H9 (cell line): ENCODE measurements around the gene SIRT6. TPM values are rescaled to one million over a fixed set of nuclear protein-coding genes. Genes with fewer than 3 reads are reported as not detected.
"Not testable (repeated sequence)": the region's sequence is repeated elsewhere in the genome, so short reads cannot be mapped to it uniquely, and the experiment has no call there.

Experiments
- DNase-seq: peaks from one replicate; pipeline ENCODE4 v3.0.0-alpha.2; 2017
- H2AFZ ChIP-seq: one replicate; pipeline ENCODE4 v1.6.1; 2013; ENCODE audit warnings: mild to moderate bottlenecking, low read length, control low read depth, moderate library complexity
- H2AK5ac ChIP-seq: 2 replicates; pipeline ENCODE4 v1.6.1; 2013; ENCODE audit warnings: low read length, control low read depth, mixed read lengths; ENCODE audit not compliant: insufficient read length
- H2BK120ac ChIP-seq: one replicate; pipeline ENCODE4 v1.6.1; 2013; ENCODE audit warnings: low read depth, mild to moderate bottlenecking, low read length, control low read depth, inconsistent platforms; ENCODE audit not compliant: poor library complexity, severe bottlenecking
- H2BK12ac ChIP-seq: 2 replicates; pipeline ENCODE4 v1.6.1; 2013; ENCODE audit warnings: low read length, control low read depth, mixed read lengths, low read depth; ENCODE audit not compliant: insufficient read length
- H2BK15ac ChIP-seq: 2 replicates; pipeline ENCODE4 v1.6.1; 2013; ENCODE audit warnings: low read depth, low read length, control low read depth
- H2BK20ac ChIP-seq: one replicate; pipeline ENCODE4 v1.6.1; 2013; ENCODE audit warnings: low read depth, mild to moderate bottlenecking, low read length, control low read depth, inconsistent platforms; ENCODE audit not compliant: poor library complexity, severe bottlenecking
- H2BK5ac ChIP-seq: 2 replicates; pipeline ENCODE4 v1.6.1; 2013; ENCODE audit warnings: low read length, control low read depth, mixed read lengths; ENCODE audit not compliant: insufficient read length
- H3K14ac ChIP-seq: 2 replicates; pipeline ENCODE4 v1.6.1; 2013; ENCODE audit warnings: low read length, control low read depth; ENCODE audit not compliant: insufficient read depth
- H3K18ac ChIP-seq: 2 replicates; pipeline ENCODE4 v1.6.1; 2013; ENCODE audit warnings: low read depth, mild to moderate bottlenecking, mixed read lengths, low read length, control low read depth; ENCODE audit not compliant: insufficient read length
- H3K23ac ChIP-seq: 2 replicates; pipeline ENCODE4 v1.6.1; 2013; ENCODE audit warnings: low read length, control low read depth, mixed read lengths, low read depth; ENCODE audit not compliant: insufficient read length
- H3K23me2 ChIP-seq: 2 replicates; pipeline ENCODE4 v1.6.1; 2013; ENCODE audit warnings: low read depth, mild to moderate bottlenecking, mixed read lengths, low read length, control low read depth; ENCODE audit not compliant: insufficient read length, poor library complexity, severe bottlenecking
- H3K27ac ChIP-seq: 2 replicates; pipeline ENCODE4 v1.5.1; 2013; ENCODE audit warnings: low read length, control low read depth, mixed read lengths, low read depth; ENCODE audit not compliant: insufficient read length
- H3K27me3 ChIP-seq: 2 replicates; pipeline ENCODE4 v1.6.1; 2013; ENCODE audit warnings: low read length, control low read depth, inconsistent platforms; ENCODE audit not compliant: insufficient read depth
- H3K4ac ChIP-seq: 2 replicates; pipeline ENCODE4 v1.6.1; 2013; ENCODE audit warnings: low read depth, mild to moderate bottlenecking, control low read depth, inconsistent platforms, low read length, moderate library complexity
- H3K4me1 ChIP-seq: 2 replicates; pipeline ENCODE4 v1.6.1; 2013; ENCODE audit warnings: low read length, control low read depth, inconsistent platforms; ENCODE audit not compliant: insufficient read depth
- H3K4me2 ChIP-seq: 2 replicates; pipeline ENCODE4 v1.6.1; 2013; ENCODE audit warnings: low read length, control low read depth, mixed read lengths; ENCODE audit not compliant: insufficient read length, insufficient read depth
- H3K56ac ChIP-seq: 2 replicates; pipeline ENCODE4 v1.6.1; 2013; ENCODE audit warnings: low read depth, mild to moderate bottlenecking, mixed read lengths, low read length, control low read depth; ENCODE audit not compliant: insufficient read length
- H3K79me1 ChIP-seq: 2 replicates; pipeline ENCODE4 v1.6.1; 2013; ENCODE audit warnings: low read depth, mild to moderate bottlenecking, moderate library complexity, low read length, control low read depth, inconsistent platforms; ENCODE audit not compliant: insufficient read depth, poor library complexity, severe bottlenecking
- H3K79me2 ChIP-seq: 2 replicates; pipeline ENCODE4 v1.6.1; 2013; ENCODE audit warnings: low read length, control low read depth, inconsistent platforms; ENCODE audit not compliant: insufficient read depth
- H3K9ac ChIP-seq: 2 replicates; pipeline ENCODE4 v1.6.1; 2013; ENCODE audit warnings: low read length, control low read depth, mixed read lengths; ENCODE audit not compliant: insufficient read length; ENCODE audit errors: extremely low read depth
- H3K9me3 ChIP-seq: one replicate; pipeline ENCODE4 v1.6.1; 2013; ENCODE audit warnings: low read depth, low read length, inconsistent platforms; ENCODE audit not compliant: control insufficient read depth
- H3T11ph ChIP-seq: one replicate; pipeline ENCODE4 v1.6.1; 2013; ENCODE audit warnings: mild to moderate bottlenecking, low read length, control low read depth, inconsistent platforms
- H4K20me1 ChIP-seq: one replicate; pipeline ENCODE4 v1.6.1; 2013; ENCODE audit not compliant: control insufficient read depth, insufficient read length, insufficient read depth
- H4K5ac ChIP-seq: 2 replicates; pipeline ENCODE4 v1.6.1; 2013; ENCODE audit warnings: low read depth, mild to moderate bottlenecking, mixed read lengths, low read length, control low read depth; ENCODE audit not compliant: insufficient read length
- H4K8ac ChIP-seq: replicated peaks from 2 replicates; pipeline ENCODE4 v1.6.1; 2013; ENCODE audit warnings: low read length, control low read depth, mixed read lengths, low read depth; ENCODE audit not compliant: insufficient read length
- H4K91ac ChIP-seq: 2 replicates; pipeline ENCODE4 v1.6.1; 2013; ENCODE audit warnings: low read depth, mild to moderate bottlenecking, moderate library complexity, mixed read lengths, low read length, control low read depth; ENCODE audit not compliant: insufficient read length
- H3K27ac Mint-ChIP-seq, 3 experiments: 2 replicates in 2 of 3; 3 replicates in 1 of 3; pipeline ENCODE4 v1.8.0; 2020 to 2021; ENCODE audit warnings: mixed read lengths in 3 of 3, mild to moderate bottlenecking in 1 of 3, moderate library complexity in 1 of 3
- H3K27me3 Mint-ChIP-seq: 2 replicates; pipeline ENCODE4 v1.8.0; 2021; ENCODE audit warnings: low read depth, mild to moderate bottlenecking, moderate library complexity, mixed read lengths
- H3K36me3 Mint-ChIP-seq, 3 experiments: 2 replicates in 2 of 3; 3 replicates in 1 of 3; pipeline ENCODE4 v1.8.0; 2020 to 2021; ENCODE audit warnings: low read depth in 3 of 3, mixed read lengths in 3 of 3; ENCODE audit not compliant: insufficient read depth in 1 of 3
- H3K4me1 Mint-ChIP-seq, 2 experiments: 2 replicates each; pipeline ENCODE4 v1.8.0; 2020; ENCODE audit warnings: mixed read lengths in 2 of 2
- H3K4me3 Mint-ChIP-seq, 2 experiments: 2 replicates in 1 of 2; 3 replicates in 1 of 2; pipeline ENCODE4 v1.8.0; 2020 to 2021; ENCODE audit warnings: mild to moderate bottlenecking in 2 of 2, mixed read lengths in 2 of 2, moderate library complexity in 1 of 2
- H3K9me3 Mint-ChIP-seq, 2 experiments: 2 replicates in 1 of 2; 3 replicates in 1 of 2; pipeline ENCODE4 v1.8.0; 2020; ENCODE audit warnings: mild to moderate bottlenecking in 2 of 2, mixed read lengths in 2 of 2, moderate library complexity in 1 of 2
- WGBS: extraction: QIAGEN DNeasy Blood & Tissue Kit; methylation state at CpG from one replicate; pipeline ENCODE4 v1.1.7; 2013; ENCODE audit warnings: missing lambda C conversion rate, low lambda C conversion rate, mixed read lengths; ENCODE audit not compliant: insufficient read length; ENCODE audit errors: extremely low coverage; 5-methylcytosine and 5-hydroxymethylcytosine counted together
- total RNA-seq: library from RNA; stranded (reverse); gene quantifications from 2 replicates; pipeline ENCODE4 v1.2.1, GENCODE V29; 2021
- TF ChIP-seq, protein P1 (sequence below): fragments of 200-600 bp; sonication (generic); conservative IDR thresholded peaks from 3 replicates; pipeline ENCODE4 v1.8.0; 2021; ENCODE audit warnings: antibody characterized with exemption, mild to moderate bottlenecking

The SIRT6 gene
- total RNA-seq, 1 experiment from 2014 or later, result 24.9 TPM

DNA sequence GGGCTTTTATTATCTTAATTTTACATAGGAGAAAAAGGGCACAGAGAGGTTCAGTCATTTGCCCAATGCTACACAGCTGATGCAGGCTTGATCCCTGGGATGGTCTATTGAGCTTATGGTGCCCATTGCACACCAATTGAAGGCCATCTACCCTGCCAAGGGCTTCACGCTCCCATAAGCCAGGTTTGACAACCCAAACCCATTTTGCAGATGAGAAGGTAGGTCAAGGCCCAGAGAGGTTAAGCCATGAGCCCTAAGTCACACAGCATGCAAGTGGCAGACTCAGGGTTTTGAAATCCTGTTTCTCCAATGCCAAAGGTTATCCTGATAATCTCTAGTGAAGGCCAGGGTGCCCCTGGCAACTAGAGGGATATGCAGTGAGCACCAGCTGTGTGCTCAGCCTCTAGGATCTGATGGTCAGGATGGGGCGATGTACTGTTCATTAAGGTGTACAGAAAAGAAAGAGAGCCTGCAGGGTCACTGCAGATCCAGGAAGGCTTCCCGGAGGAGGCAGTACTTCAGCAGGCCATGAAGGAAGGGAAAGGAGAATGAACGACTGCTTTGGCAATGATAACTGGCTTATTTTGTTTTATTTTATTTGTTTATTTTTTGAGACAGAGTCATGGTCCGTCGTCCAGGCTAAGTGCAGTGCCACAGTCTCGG lies 20.8 kb downstream of the SIRT6 start:
- Histone ChIP-seq H3K79me1 (no peaks in the 10 kb centered on the region), H3K23ac (no peak overlapping the region), H4K8ac (no peak overlapping the region), H3K18ac (no peak overlapping the region), H3K23me2 (no peaks in the 10 kb centered on the region), H3K27ac (no peak overlapping the region), H3K4ac (no peak overlapping the region), H2BK15ac (no peak overlapping the region), H3K79me2 (no peaks in the 10 kb centered on the region), H2AFZ (no peak overlapping the region), H2BK5ac (no peak overlapping the region), H3K4me2 (no peak overlapping the region), H3K4me1 (no peaks in the 10 kb centered on the region), H3K56ac (no peak overlapping the region), H3K14ac (no peak overlapping the region), H2BK12ac (no peak overlapping the region), H2BK20ac (no peak overlapping the region), H2AK5ac (no peak overlapping the region), H4K20me1 (no peaks in the 10 kb centered on the region), H2BK120ac (no peak overlapping the region), H4K91ac (no peak overlapping the region), H3T11ph (no peak overlapping the region), H3K9ac (no peak overlapping the region), H3K9me3 (no peaks in the 10 kb centered on the region), H4K5ac (no peak overlapping the region), H3K27me3 (no peaks in the 10 kb centered on the region)
- no peak overlapping the region for H3K4me3 Mint-ChIP-seq
- H3K9me3 Mint-ChIP-seq, result no peaks in the 10 kb centered on the region
- H3K36me3 Mint-ChIP-seq, result no peaks in the 10 kb centered on the region
- DNase-seq, result no peak
- H3K27me3 Mint-ChIP-seq, result peaks cover 49% of the 10 kb centered on the region
- H3K4me1 Mint-ChIP-seq, result peaks cover 0 to 4% of the 10 kb centered on the region in 2 experiments; a peak in 1 of 4 replicates
- TF ChIP-seq, protein P1, sequence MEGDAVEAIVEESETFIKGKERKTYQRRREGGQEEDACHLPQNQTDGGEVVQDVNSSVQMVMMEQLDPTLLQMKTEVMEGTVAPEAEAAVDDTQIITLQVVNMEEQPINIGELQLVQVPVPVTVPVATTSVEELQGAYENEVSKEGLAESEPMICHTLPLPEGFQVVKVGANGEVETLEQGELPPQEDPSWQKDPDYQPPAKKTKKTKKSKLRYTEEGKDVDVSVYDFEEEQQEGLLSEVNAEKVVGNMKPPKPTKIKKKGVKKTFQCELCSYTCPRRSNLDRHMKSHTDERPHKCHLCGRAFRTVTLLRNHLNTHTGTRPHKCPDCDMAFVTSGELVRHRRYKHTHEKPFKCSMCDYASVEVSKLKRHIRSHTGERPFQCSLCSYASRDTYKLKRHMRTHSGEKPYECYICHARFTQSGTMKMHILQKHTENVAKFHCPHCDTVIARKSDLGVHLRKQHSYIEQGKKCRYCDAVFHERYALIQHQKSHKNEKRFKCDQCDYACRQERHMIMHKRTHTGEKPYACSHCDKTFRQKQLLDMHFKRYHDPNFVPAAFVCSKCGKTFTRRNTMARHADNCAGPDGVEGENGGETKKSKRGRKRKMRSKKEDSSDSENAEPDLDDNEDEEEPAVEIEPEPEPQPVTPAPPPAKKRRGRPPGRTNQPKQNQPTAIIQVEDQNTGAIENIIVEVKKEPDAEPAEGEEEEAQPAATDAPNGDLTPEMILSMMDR, result no peak
- no CpG with 5 or more reads among the region's 7 CpGs for WGBS
- H3K27ac Mint-ChIP-seq, result no peak overlapping the region

DNA sequence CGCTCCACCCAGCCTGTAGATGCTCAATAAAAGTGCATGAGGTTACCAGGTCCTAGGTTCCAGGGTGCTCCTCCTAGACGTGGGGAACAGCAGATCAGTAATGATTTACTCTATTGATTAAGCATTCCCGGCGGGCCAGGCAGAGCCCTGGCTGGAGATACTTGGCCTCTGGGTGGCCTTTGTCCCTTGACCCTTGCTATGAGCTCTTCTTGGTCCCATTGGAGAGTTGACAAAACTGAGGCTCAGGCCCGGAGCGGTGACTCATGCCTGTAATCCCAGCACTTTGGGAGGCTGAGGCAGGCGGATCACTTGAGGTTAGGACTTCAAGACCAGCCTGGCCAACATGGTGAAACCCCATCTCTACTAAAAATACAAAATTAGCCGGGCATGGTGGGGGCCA lies 24.4 kb downstream of the SIRT6 start:
- not testable (repeated sequence) for H3K4me1 Mint-ChIP-seq, H3T11ph ChIP-seq, H3K23ac ChIP-seq, H3K27ac ChIP-seq, H3K4me3 Mint-ChIP-seq, H3K9me3 Mint-ChIP-seq, H2BK20ac ChIP-seq, H2BK12ac ChIP-seq, H3K27me3 ChIP-seq, H3K4me2 ChIP-seq, H4K20me1 ChIP-seq, H2BK5ac ChIP-seq, H3K79me1 ChIP-seq, H2BK120ac ChIP-seq, DNase-seq, H3K4ac ChIP-seq, H3K9me3 ChIP-seq, H3K79me2 ChIP-seq, H3K18ac ChIP-seq, H3K23me2 ChIP-seq, H3K56ac ChIP-seq, H3K14ac ChIP-seq, H2AFZ ChIP-seq, H2AK5ac ChIP-seq, H4K5ac ChIP-seq, H4K91ac ChIP-seq, H3K4me1 ChIP-seq, H3K9ac ChIP-seq, H3K36me3 Mint-ChIP-seq, H2BK15ac ChIP-seq, H4K8ac ChIP-seq, H3K27ac Mint-ChIP-seq
- WGBS, result no CpG with 5 or more reads among the region's 8 CpGs
- peaks cover 37% of the 10 kb centered on the region for H3K27me3 Mint-ChIP-seq
